GM12878 (cell line): ENCODE results near the gene MYO1H. TPM values are rescaled to one million over a fixed set of nuclear protein-coding genes. Genes with fewer than 3 reads are reported as not detected.

ENCODE experiments used
- ATAC-seq: fragments of 200-7000 bp; cut with Tn5 transposase; 3 replicates; pipeline ENCODE4 v1.9.1; 2020; ENCODE audit warnings: mild to moderate bottlenecking, moderate library complexity
- BruUV-seq: library from RNA; stranded (reverse); fragments of 400-500 nt; replicated peaks from 2 replicates; lab custom pipeline; 2021; lab: Mats Ljungman, UMichigan
- CTCF ChIA-PET: fragments of 300-600 bp; sonication (Branson Sonifier 250); formaldehyde crosslinking; extraction: SDS; loops from one replicate; lab custom pipeline; 2021; ENCODE audit warnings: inconsistent platforms; lab: Yijun Ruan, JAX
- POLR2A ChIA-PET: fragments of 350-600 bp; formaldehyde crosslinking; extraction: SDS; loops from one replicate; lab custom pipeline; 2021; ENCODE audit warnings: inconsistent platforms; lab: Charles Lee
- RAD21 ChIA-PET: fragments of 300-600 bp; sonication (Branson Sonifier 250); formaldehyde crosslinking; loops from one replicate; lab custom pipeline; 2023; ENCODE audit warnings: antibody characterized with exemption; ENCODE audit not compliant: unreplicated experiment; lab: Charles Lee
- SMC1A ChIA-PET: fragments of 300-600 bp; sonication (Branson Sonifier 250); formaldehyde crosslinking; loops from one replicate; lab custom pipeline; 2023; ENCODE audit not compliant: unreplicated experiment, uncharacterized antibody; lab: Charles Lee
- DNase-seq: peaks from one replicate; pipeline ENCODE4 v3.0.0-alpha.2; 2011; ENCODE audit warnings: low read depth, low spot score
- FAIRE-seq: peaks from 3 replicates; lab custom pipeline; 2011; peaks lifted over from hg19 to GRCh38; lab: Jason Lieb, UNC
- H2AFZ ChIP-seq: 2 replicates; pipeline ENCODE4 v1.6.0; 2011; ENCODE audit warnings: low read depth, low read length, control low read depth; ENCODE audit not compliant: control insufficient read depth
- H3K27ac ChIP-seq: 2 replicates; pipeline ENCODE4 v1.5.1; 2011; ENCODE audit warnings: control low read depth; ENCODE audit not compliant: control insufficient read depth, insufficient read depth
- H3K27me3 ChIP-seq, 2 experiments: replicated peaks in 1 of 2; 2 replicates each; pipeline versions ENCODE4 v1.6.0 to v1.6.1; 2011; ENCODE audit warnings: low read length in 1 of 2; ENCODE audit not compliant: control insufficient read depth in 2 of 2, insufficient read depth in 2 of 2
- H3K36me3 ChIP-seq, 2 experiments: 2 replicates each; pipeline ENCODE4 v1.5.1; 2011; ENCODE audit warnings: low read length in 1 of 2; ENCODE audit not compliant: control insufficient read depth in 2 of 2, insufficient read depth in 2 of 2
- H3K4me1 ChIP-seq: 2 replicates; pipeline ENCODE4 v1.6.1; 2011; ENCODE audit warnings: mild to moderate bottlenecking, low read length, moderate library complexity, mixed read lengths; ENCODE audit not compliant: control insufficient read depth, insufficient read depth
- H3K4me2 ChIP-seq: 2 replicates; pipeline ENCODE4 v1.6.0; 2011; ENCODE audit warnings: control low read depth; ENCODE audit not compliant: control insufficient read depth, insufficient read depth
- H3K4me3 ChIP-seq: fragments of 200-600 bp; sonication (generic); 2 replicates; pipeline ENCODE4 v1.5.1; 2016
- H3K79me2 ChIP-seq: 2 replicates; pipeline ENCODE4 v1.6.0; 2011; ENCODE audit warnings: low read length; ENCODE audit not compliant: control insufficient read depth, insufficient read depth
- H3K9ac ChIP-seq: 2 replicates; pipeline ENCODE4 v1.8.0; 2011; ENCODE audit warnings: low read length, control low read depth, mixed read lengths; ENCODE audit not compliant: control insufficient read depth, insufficient read depth
- H3K9me3 ChIP-seq: replicated peaks from 3 replicates; pipeline ENCODE4 v1.5.1; 2011; ENCODE audit warnings: mild to moderate bottlenecking, low read length; ENCODE audit not compliant: control insufficient read depth, insufficient read depth
- H4K20me1 ChIP-seq: 2 replicates; pipeline ENCODE4 v1.6.0; 2011; ENCODE audit not compliant: control insufficient read depth, insufficient read depth
- BCL11A ChIP-seq: IDR thresholded peaks from 2 replicates; pipeline ENCODE4 v1.6.1; 2011; ENCODE audit warnings: low read depth, low read length
- CBFB ChIP-seq: IDR thresholded peaks from 2 replicates; pipeline ENCODE4 v1.6.1; 2016; ENCODE audit warnings: antibody characterized with exemption, low read depth
- HDGF ChIP-seq: fragments of 450-650 bp; IDR thresholded peaks from 2 replicates; pipeline ENCODE4 v1.6.1; 2016; ENCODE audit warnings: antibody characterized with exemption
- NR2C1 ChIP-seq: fragments of 450-650 bp; IDR thresholded peaks from 2 replicates; pipeline ENCODE4 v1.6.1; 2017; ENCODE audit warnings: antibody characterized with exemption, mild to moderate bottlenecking, moderate library complexity
- PAX5 ChIP-seq: IDR thresholded peaks from 2 replicates; pipeline ENCODE4 v1.6.1; 2011; ENCODE audit warnings: low read depth, low read length, borderline replicate concordance
- RELB ChIP-seq: fragments of 450-650 bp; IDR thresholded peaks from 2 replicates; pipeline ENCODE4 v1.6.1; 2017; ENCODE audit warnings: low read depth, mild to moderate bottlenecking, moderate library complexity
- SREBF1 ChIP-seq: IDR thresholded peaks from 2 replicates; pipeline ENCODE4 v1.6.1; 2012; ENCODE audit warnings: mild to moderate bottlenecking, low read length
- SUZ12 ChIP-seq: fragments of 200-600 bp; sonication (generic); IDR thresholded peaks from one replicate; pipeline ENCODE4 v1.6.1; 2018; ENCODE audit warnings: antibody characterized with exemption, mild to moderate bottlenecking; ENCODE audit not compliant: unreplicated experiment
- TBL1XR1 ChIP-seq: IDR thresholded peaks from 2 replicates; pipeline ENCODE4 v1.6.1; 2012; ENCODE audit warnings: low read depth, low read length, improper control_type of control experiment
- ZBTB40 ChIP-seq: fragments of 450-650 bp; IDR thresholded peaks from 2 replicates; pipeline ENCODE4 v1.6.1; 2016; ENCODE audit warnings: mild to moderate bottlenecking, moderate library complexity, borderline replicate concordance
- ZSCAN29 ChIP-seq: fragments of 450-650 bp; IDR thresholded peaks from 2 replicates; pipeline ENCODE4 v1.6.1; 2017; ENCODE audit warnings: mild to moderate bottlenecking, moderate library complexity
- in situ Hi-C: fragments of 300-500 bp; cut with MboI; formaldehyde crosslinking; loops from 9 replicates; pipeline ENCODE4 v1.14.3; 2018; ENCODE audit warnings: mixed read lengths
- intact Hi-C: fragments of 100-400 bp; cut with micrococcal nuclease; formaldehyde crosslinking; loops from one replicate; pipeline ENCODE4 v1.14.2; 2022; ENCODE audit not compliant: unreplicated experiment
- polyA plus RNA-seq, 11 experiments: library from polyadenylated mRNA; depleted of rRNA in 4 of 11; unstranded in 6 of 11; stranded (reverse) in 5 of 11; fragments of >200 nt; fragmentation: Nextera tagmentation in 4 of 11; fragmentation: Illumina TruSeq in 1 of 11; extraction: Ambion mirVana in 4 of 11; extraction: Trizol in 1 of 11; gene quantifications; 1 replicate in 1 of 11; 2 replicates in 10 of 11; pipeline versions ENCODE4 v1.2.1 to v1.2.3, GENCODE V29; 2011 to 2016; ENCODE audit warnings: inconsistent platforms in 2 of 11, missing spikeins in 2 of 11, low read depth in 1 of 11
- total RNA-seq, 4 experiments: library from RNA; depleted of rRNA in 3 of 4; stranded (reverse); fragments of >200 nt in 3 of 4; fragmentation: Illumina TruSeq in 1 of 4; extraction: Trizol in 1 of 4; gene quantifications; 2 replicates each; pipeline versions ENCODE4 v1.2.1 to v1.2.3, GENCODE V29; 2013 to 2021

Gene MYO1H
- total and polyA plus RNA-seq, 10 of the 15 experiments (the other 5 are each of a cell fraction or from before 2014, with no cell fraction given), result 0.05 TPM; not detected in 9

GRCh38 chr12:109496306-109496705, 148.6 kb downstream of the MYO1H start:
- Histone ChIP-seq H3K27me3 (no peaks in the 10 kb centered on the region), H3K79me2 (no peaks in the 10 kb centered on the region), H3K9ac (no peak overlapping the region), H3K9me3 (no peaks in the 10 kb centered on the region), H3K4me2 (no peak overlapping the region), H4K20me1 (no peaks in the 10 kb centered on the region), H2AFZ (no peak overlapping the region), H3K36me3 (peaks cover 2 to 15% of the 10 kb centered on the region in 2 experiments), H3K4me1 (no peaks in the 10 kb centered on the region), H3K27ac (no peak overlapping the region), H3K4me3 (no peak overlapping the region)
- no TSS peak for BruUV-seq
- RAD21 ChIA-PET, result no interaction called here
- no peak for TF ChIP-seq BCL11A
- TF ChIP-seq SREBF1, result no peak
- TF ChIP-seq NR2C1, result no peak
- no peak for TF ChIP-seq RELB
- no peak for TF ChIP-seq TBL1XR1
- no peak for TF ChIP-seq ZBTB40
- no peak for TF ChIP-seq ZSCAN29
- TF ChIP-seq CBFB, result no peak
- no peak for TF ChIP-seq HDGF
- TF ChIP-seq PAX5, result no peak
- no peak for TF ChIP-seq SUZ12
- POLR2A ChIA-PET, result no interaction called here
- SMC1A ChIA-PET, result no interaction called here
- FAIRE-seq, result no peak
- DNase-seq, result no peak
- intact Hi-C loops, result no loop called here
- no peak for ATAC-seq
- in situ Hi-C loops, result no loop called here
- CTCF ChIA-PET, result no interaction called here
